Lung (tissue), 12 donors: ENCODE data around the gene ADSL. TPM values are rescaled to one million over a fixed set of nuclear protein-coding genes. Genes with fewer than 3 reads are reported as not detected.

Experiments used
- ATAC-seq: fragments of 200-7000 bp; cut with Tn5 transposase; one replicate; pipeline ENCODE4 v1.9.1; 2020; ENCODE audit warnings: moderate number of reproducible peaks; ENCODE audit not compliant: insufficient read depth, low FRiP score
- DNase-seq, 3 donors: peaks; one replicate each; pipeline ENCODE4 v3.0.0-alpha.2; 2013 to 2017
- H3K27ac ChIP-seq, 2 donors: one replicate each; pipeline ENCODE4 v1.5.1; 2013; ENCODE audit warnings: mild to moderate bottlenecking in 2 of 2, moderate library complexity in 2 of 2, control low read depth in 1 of 2, inconsistent platforms in 1 of 2, low read depth in 1 of 2, low read length in 1 of 2
- H3K27me3 ChIP-seq, 3 donors: one replicate each; pipeline ENCODE4 v1.5.1; 2013; ENCODE audit warnings: low read length in 2 of 3; ENCODE audit not compliant: control insufficient read depth in 3 of 3, insufficient read depth in 3 of 3
- H3K36me3 ChIP-seq, 4 donors: one replicate each; pipeline ENCODE4 v1.5.1; 2013; ENCODE audit warnings: low read length in 4 of 4, mild to moderate bottlenecking in 1 of 4, moderate library complexity in 1 of 4; ENCODE audit not compliant: control insufficient read depth in 4 of 4, insufficient read depth in 4 of 4
- H3K4me1 ChIP-seq, 5 donors: one replicate each; pipeline ENCODE4 v1.5.1; 2013; ENCODE audit warnings: low read length in 5 of 5, mild to moderate bottlenecking in 2 of 5, moderate library complexity in 1 of 5; ENCODE audit not compliant: control insufficient read depth in 5 of 5, insufficient read depth in 5 of 5
- H3K4me3 ChIP-seq: one replicate; pipeline ENCODE4 v1.5.1; 2013; ENCODE audit warnings: mild to moderate bottlenecking, control low read depth, moderate library complexity
- H3K9ac ChIP-seq, 2 donors: one replicate each; pipeline ENCODE4 v1.5.1; 2013; ENCODE audit warnings: low read length in 2 of 2, control low read depth in 1 of 2; ENCODE audit not compliant: insufficient read depth in 1 of 2
- H3K9me3 ChIP-seq, 4 donors: one replicate each; pipeline ENCODE4 v1.5.1; 2013; ENCODE audit warnings: low read length in 3 of 4, mild to moderate bottlenecking in 1 of 4, moderate library complexity in 1 of 4; ENCODE audit not compliant: control insufficient read depth in 4 of 4, insufficient read depth in 3 of 4
- WGBS, 2 donors: extraction: QIAGEN DNeasy Blood & Tissue Kit; methylation state at CpG; one replicate each; pipeline ENCODE4 v1.1.7; 2013; 5-methylcytosine and 5-hydroxymethylcytosine counted together
- polyA plus RNA-seq, 2 donors: library from polyadenylated mRNA; stranded (reverse); fragments of 200-250 nt; gene quantifications; one replicate each; pipeline ENCODE4 v1.2.1, GENCODE V29; 2013
- total RNA-seq, 2 donors: library from RNA; depleted of rRNA in 1 of 2; stranded (reverse); fragments of >200 nt in 1 of 2; gene quantifications; one replicate each; pipeline ENCODE4 v1.2.1, GENCODE V29; 2014 to 2021
- TF ChIP-seq, protein P1 (sequence below): IDR thresholded peaks from 2 replicates; pipeline ENCODE4 v1.5.1; 2012; ENCODE audit warnings: mild to moderate bottlenecking; ENCODE audit errors: control extremely low read depth, extremely low read depth
- donor health status: control.
- donor health status: control.
- donor health status: Bipolar disorder and iron deficiency.
- donor health status: healthy.
- donor health status: DM: yes; HTN: yes; CAD: no.

Gene ADSL
- total and polyA plus RNA-seq, 4 donors: 35.2 to 62.9 (median 43.0) TPM

GRCh38 chr22:40345815-40346184 is 500 bp upstream of the ADSL start:
- peak overlapping the region; percentile 90 for H3K4me3 ChIP-seq
- H3K4me1 ChIP-seq: peaks cover 5 to 17% (median 9%) of the 10 kb centered on the region in 5 donors
- peak overlapping the region; percentile 88 to 97 for H3K27ac ChIP-seq
- no peak for ATAC-seq
- H3K27me3 ChIP-seq: no peaks in the 10 kb centered on the region
- H3K9me3 ChIP-seq: no peaks in the 10 kb centered on the region
- 0 to 1% methylated on average over 20 of the region's 20 CpGs for WGBS, 2 donors
- H3K36me3 ChIP-seq: peaks cover 0 to 9% (median 6%) of the 10 kb centered on the region in 4 donors
- peak overlapping the region; percentile 55 to 61 for H3K9ac ChIP-seq
- TF ChIP-seq, protein P1, sequence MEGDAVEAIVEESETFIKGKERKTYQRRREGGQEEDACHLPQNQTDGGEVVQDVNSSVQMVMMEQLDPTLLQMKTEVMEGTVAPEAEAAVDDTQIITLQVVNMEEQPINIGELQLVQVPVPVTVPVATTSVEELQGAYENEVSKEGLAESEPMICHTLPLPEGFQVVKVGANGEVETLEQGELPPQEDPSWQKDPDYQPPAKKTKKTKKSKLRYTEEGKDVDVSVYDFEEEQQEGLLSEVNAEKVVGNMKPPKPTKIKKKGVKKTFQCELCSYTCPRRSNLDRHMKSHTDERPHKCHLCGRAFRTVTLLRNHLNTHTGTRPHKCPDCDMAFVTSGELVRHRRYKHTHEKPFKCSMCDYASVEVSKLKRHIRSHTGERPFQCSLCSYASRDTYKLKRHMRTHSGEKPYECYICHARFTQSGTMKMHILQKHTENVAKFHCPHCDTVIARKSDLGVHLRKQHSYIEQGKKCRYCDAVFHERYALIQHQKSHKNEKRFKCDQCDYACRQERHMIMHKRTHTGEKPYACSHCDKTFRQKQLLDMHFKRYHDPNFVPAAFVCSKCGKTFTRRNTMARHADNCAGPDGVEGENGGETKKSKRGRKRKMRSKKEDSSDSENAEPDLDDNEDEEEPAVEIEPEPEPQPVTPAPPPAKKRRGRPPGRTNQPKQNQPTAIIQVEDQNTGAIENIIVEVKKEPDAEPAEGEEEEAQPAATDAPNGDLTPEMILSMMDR: no peak
- peak in 1 of 3 donors; percentile 42 for DNase-seq

DNA sequence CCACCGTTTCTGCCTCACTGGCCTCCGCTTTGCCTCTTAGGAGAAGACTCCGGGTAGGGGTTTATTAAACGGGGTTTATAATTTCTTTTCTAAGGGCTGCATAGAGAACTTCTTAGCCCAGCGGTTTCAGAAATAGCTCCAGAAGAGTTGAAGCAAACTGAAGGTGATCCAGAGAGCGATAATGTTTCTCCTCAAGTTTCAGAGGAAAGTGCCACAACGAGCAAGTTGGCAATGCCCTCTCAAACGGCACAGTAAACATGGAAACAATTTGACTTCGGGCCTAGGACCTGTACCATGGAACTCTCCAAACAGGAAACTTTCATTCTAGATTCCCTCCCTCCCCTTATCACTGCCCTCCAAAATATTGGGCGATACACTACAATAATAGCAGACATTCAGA is 1.0 kb downstream of the ADSL start:
- ATAC-seq: no peak

DNA sequence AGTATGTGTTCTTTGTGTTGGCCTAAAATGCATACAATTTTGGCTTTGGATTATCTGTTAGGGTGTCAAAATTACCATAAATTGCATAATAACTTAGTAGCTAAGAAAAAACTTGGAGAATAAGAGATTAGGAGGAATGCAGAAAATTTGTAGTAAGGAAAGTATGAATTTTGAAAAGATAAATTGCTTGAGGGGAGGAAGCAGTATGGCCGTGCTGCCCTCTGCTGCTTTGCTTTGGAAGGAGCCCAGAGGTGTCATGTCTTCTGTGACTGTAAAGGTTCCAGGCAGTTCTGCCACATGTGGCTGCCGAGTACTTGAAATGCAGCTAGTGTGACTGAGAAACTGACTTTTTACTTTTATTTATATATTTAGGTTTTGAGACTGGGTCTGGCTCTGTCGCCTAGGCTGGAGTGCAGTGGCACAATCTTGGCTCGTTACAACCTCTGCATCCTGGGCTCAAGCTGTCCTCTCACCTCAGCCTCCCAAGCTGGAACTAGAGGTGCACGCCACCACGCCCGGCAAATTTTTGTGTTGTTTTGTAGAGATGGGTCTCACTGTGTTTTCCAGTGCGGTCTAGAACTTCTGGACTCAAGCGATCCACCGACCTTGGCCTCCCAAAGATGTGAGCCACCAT is 1.8 kb downstream of the ADSL start:
- TF ChIP-seq, protein P1: peak; percentile 42
- 75 to 76% methylated on average over 10 of the region's 10 CpGs for WGBS, 2 donors
- H3K36me3 ChIP-seq: peaks cover 8 to 22% (median 11%) of the 10 kb centered on the region in 4 donors
- DNase-seq (peak; percentile 51 to 71 (median 59)), ATAC-seq (no peak)
- H3K9me3 ChIP-seq: no peaks in the 10 kb centered on the region
- H3K27me3 ChIP-seq: no peaks in the 10 kb centered on the region
- peak overlapping the region in 1 of 2 donors; percentile 35 for H3K9ac ChIP-seq
- H3K4me1 ChIP-seq: peaks cover 5 to 17% (median 9%) of the 10 kb centered on the region in 5 donors
- H3K4me3 ChIP-seq: no peak overlapping the region
- no peak overlapping the region for H3K27ac ChIP-seq

More for the DNA sequence above, 1.0 kb downstream of the ADSL start:
- Histone ChIP-seq H3K27ac (peak overlapping the region; percentile 88 to 97), H3K9me3 (no peaks in the 10 kb centered on the region), H3K4me1 (peaks cover 5 to 17% (median 9%) of the 10 kb centered on the region in 5 donors), H3K27me3 (no peaks in the 10 kb centered on the region), H3K36me3 (peaks cover 4 to 17% (median 9%) of the 10 kb centered on the region in 4 donors), H3K4me3 (peak overlapping the region; percentile 90), H3K9ac (peak overlapping the region in 1 of 2 donors; percentile 64)
- 22 to 25% methylated on average over 10 of the region's 10 CpGs for WGBS, 2 donors
- TF ChIP-seq, protein P1: no peak
- no peak for DNase-seq
